Muscle of arm (tissue), 12 donors: ENCODE results near the gene RHPN2. TPM values are rescaled to one million over a fixed set of nuclear protein-coding genes. Genes with fewer than 3 reads are reported as not detected.
"Not testable (repeated sequence)": the region's sequence is repeated elsewhere in the genome, so short reads cannot be mapped to it uniquely, and the experiment has no call there.

Experiments used
- DNase-seq: peaks from one replicate; pipeline ENCODE4 v3.0.0-alpha.2; 2013
- polyA plus RNA-seq, 12 donors: library from polyadenylated mRNA; unstranded; fragments of 120-200 nt; gene quantifications; one replicate each; pipeline ENCODE4 v1.2.1, GENCODE V29; 2013; ENCODE audit not compliant: insufficient read length in 12 of 12

Gene RHPN2
- polyA plus RNA-seq, 12 donors, result 1.2 to 16.5 (median 1.9) TPM; not detected in 1

GRCh38 chr19:33067121-33067520 is 2.4 kb upstream of the RHPN2 start:
- no peak for DNase-seq

GRCh38 chr19:33066543-33066942 is 1.9 kb upstream of the RHPN2 start:
- DNase-seq, result no peak

GRCh38 chr19:33064458-33064791 is 263 bp downstream of the RHPN2 start:
- DNase-seq, result no peak

- no peak for DNase-seq
These were observed 783 bp downstream of the RHPN2 start for GRCh38 chr19:33063753-33064457.

GRCh38 chr19:33063356-33063752 is 1.3 kb downstream of the RHPN2 start:
- DNase-seq, result no peak

- DNase-seq, result no peak
These were observed 1.8 kb downstream of the RHPN2 start for GRCh38 chr19:33062902-33063301.

GRCh38 chr19:33060586-33060985 is 4.1 kb downstream of the RHPN2 start:
- DNase-seq, result no peak

- no peak for DNase-seq
These were observed 9.0 kb downstream of the RHPN2 start for GRCh38 chr19:33055718-33056117.

GRCh38 chr19:33054623-33055022 is 10.1 kb downstream of the RHPN2 start:
- DNase-seq, result no peak

- no peak for DNase-seq
These were observed 12.2 kb downstream of the RHPN2 start for GRCh38 chr19:33052352-33052972.

GRCh38 chr19:33050110-33050509 is 14.6 kb downstream of the RHPN2 start:
- DNase-seq, result no peak

GRCh38 chr19:33048806-33049676 is 15.6 kb downstream of the RHPN2 start:
- no peak for DNase-seq

- DNase-seq, result no peak
These were observed 17.3 kb downstream of the RHPN2 start for GRCh38 chr19:33047422-33047821.

- not testable (repeated sequence) for DNase-seq
These were observed 22.9 kb downstream of the RHPN2 start for GRCh38 chr19:33041828-33042160.

GRCh38 chr19:33040994-33041827 is 23.5 kb downstream of the RHPN2 start:
- no peak for DNase-seq

- no peak for DNase-seq
These were observed 24.9 kb downstream of the RHPN2 start for GRCh38 chr19:33039815-33040214.

- DNase-seq, result no peak
These were observed 25.5 kb downstream of the RHPN2 start for GRCh38 chr19:33039108-33039599.

GRCh38 chr19:33037168-33038025 is 27.3 kb downstream of the RHPN2 start:
- not testable (repeated sequence) for DNase-seq

- DNase-seq, result not testable (repeated sequence)
These were observed 28.1 kb downstream of the RHPN2 start for GRCh38 chr19:33036370-33037167.

GRCh38 chr19:33035461-33035860 is 29.2 kb downstream of the RHPN2 start:
- no peak for DNase-seq
